Activated naive CD4-positive, alpha-beta T cell treated with anti-CD3 and anti-CD28 coated beads, Interleukin-2, amount 50 U/mL, for 24 hours (primary cell): ENCODE measurements around the gene CPM.

Experiments used
- H3K27ac Mint-ChIP-seq: one replicate; pipeline ENCODE4 v1.8.0; 2021; ENCODE audit warnings: mild to moderate bottlenecking, mixed read lengths
- H3K27me3 Mint-ChIP-seq: one replicate; pipeline ENCODE4 v1.8.0; 2021; ENCODE audit warnings: mixed read lengths
- H3K36me3 Mint-ChIP-seq: one replicate; pipeline ENCODE4 v1.8.0; 2021; ENCODE audit warnings: mixed read lengths
- H3K4me1 Mint-ChIP-seq: one replicate; pipeline ENCODE4 v1.8.0; 2021; ENCODE audit warnings: mixed read lengths
- H3K4me3 Mint-ChIP-seq: one replicate; pipeline ENCODE4 v1.8.0; 2021; ENCODE audit warnings: mild to moderate bottlenecking, mixed read lengths
- H3K9me3 Mint-ChIP-seq: one replicate; pipeline ENCODE4 v1.8.0; 2021; ENCODE audit warnings: mixed read lengths

The CPM gene

DNA sequence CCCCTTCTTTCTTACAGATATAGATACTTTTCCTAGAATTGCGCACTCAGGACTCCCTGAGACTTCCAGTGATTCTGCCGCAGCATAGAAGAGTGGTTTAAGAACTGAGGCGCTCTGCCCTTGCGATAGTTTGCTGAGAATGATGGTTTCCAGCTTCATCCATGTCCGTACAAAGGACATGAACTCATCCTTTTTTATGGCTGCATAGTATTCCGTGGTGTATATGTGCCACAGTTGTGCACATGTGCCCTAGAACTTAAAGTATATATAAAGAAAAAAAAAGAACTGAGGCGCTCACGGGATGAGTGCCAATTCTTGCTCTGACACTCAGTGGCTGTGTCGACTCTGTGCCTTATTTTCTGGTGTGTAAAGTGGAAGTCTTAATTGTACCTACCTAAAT lies 1.4 kb upstream of the CPM start:
- H3K4me3 Mint-ChIP-seq, result no peak overlapping the region
- no peaks in the 10 kb centered on the region for H3K9me3 Mint-ChIP-seq

DNA sequence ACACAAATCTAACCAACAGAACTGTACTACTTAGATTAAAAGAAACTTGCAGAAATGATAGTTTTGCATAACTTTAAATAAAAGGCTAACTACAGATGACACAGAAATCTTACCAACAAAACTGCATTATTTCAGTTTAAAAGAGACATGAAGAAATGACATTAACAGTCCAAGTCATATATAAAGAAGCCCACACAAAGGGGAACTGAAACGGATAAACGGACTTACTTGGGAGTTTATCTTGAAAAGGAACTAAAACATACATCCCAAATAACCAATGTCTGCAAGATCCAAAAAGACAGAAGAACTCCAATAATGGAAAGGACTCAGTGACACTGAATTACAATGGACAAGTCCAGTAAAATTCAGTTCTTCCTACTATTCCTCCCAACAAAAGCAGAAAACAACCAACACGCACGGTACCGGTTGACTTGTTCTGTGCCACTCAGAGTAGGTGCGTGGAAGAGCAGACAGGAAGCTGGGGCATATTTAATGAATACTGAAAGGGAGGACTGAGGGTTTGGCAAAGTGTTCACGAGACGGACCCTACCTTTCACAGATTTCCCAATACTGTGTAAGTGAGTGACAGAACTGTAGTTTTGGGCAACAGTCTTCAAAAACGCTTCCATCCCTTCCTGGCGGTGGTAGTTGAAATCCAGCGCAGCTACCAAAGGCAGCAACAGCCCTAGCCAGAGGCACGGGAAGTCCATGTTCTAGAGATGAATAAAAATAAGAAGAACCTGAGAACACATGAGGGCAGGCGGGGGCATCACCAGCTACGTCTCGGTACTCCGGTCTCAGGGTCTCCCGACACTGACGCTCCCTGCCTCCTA lies 627 bp downstream of the CPM start:
- Mint-ChIP-seq H3K27me3 (peaks cover 2% of the 10 kb centered on the region), H3K27ac (peak overlapping the region; percentile 43), H3K36me3 (peaks cover 9% of the 10 kb centered on the region), H3K9me3 (no peaks in the 10 kb centered on the region), H3K4me3 (peak overlapping the region; percentile 92), H3K4me1 (peaks cover 9% of the 10 kb centered on the region)

More for the DNA sequence above, 1.4 kb upstream of the CPM start:
- Mint-ChIP-seq H3K27me3 (peaks cover 2% of the 10 kb centered on the region), H3K4me1 (peaks cover 7% of the 10 kb centered on the region), H3K36me3 (peaks cover 4% of the 10 kb centered on the region), H3K27ac (no peak overlapping the region)

DNA sequence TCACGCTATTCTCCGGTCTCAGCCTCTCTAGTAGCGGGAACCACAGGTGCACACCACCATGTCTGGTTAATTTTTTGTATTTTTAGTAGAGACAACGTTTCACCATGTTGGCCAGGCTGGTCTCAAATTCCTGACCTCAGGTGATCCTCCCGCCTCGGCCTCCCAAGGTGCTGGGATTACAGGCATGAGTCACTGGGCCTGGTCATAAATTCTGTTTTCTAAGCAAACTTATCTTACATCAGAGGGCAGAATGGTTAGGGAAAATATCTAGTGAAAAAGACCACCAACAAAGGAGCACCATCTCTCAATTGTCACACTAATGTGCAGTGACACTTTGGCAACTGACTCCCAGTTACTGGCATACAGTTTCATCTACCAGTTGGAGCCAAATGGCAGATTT lies 2.8 kb downstream of the CPM start:
- Mint-ChIP-seq H3K4me3 (peak overlapping the region; percentile 65), H3K4me1 (peaks cover 9% of the 10 kb centered on the region), H3K9me3 (no peaks in the 10 kb centered on the region), H3K27me3 (no peaks in the 10 kb centered on the region), H3K36me3 (peaks cover 12% of the 10 kb centered on the region), H3K27ac (no peak overlapping the region)

DNA sequence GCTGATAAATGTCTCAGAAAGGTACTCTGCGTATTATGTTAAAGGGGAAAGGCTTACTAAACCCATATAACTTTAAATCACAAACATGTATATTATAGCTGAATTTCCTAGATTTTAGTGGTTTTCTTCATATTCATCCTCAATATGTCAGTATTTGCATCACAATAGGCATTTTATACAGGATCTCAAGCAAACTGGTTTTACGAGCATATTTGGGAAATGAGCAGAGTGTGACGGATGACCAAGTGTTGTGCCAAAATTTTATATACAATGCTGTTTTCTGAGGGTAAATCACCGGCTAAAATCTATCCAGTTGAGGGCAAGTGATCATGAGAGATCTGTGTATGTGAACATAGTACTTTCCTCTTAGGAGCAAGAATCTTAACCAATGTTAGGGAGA lies 8.4 kb downstream of the CPM start:
- no peaks in the 10 kb centered on the region for H3K27me3 Mint-ChIP-seq
- H3K27ac Mint-ChIP-seq, result no peak overlapping the region
- no peaks in the 10 kb centered on the region for H3K9me3 Mint-ChIP-seq
- no peak overlapping the region for H3K4me3 Mint-ChIP-seq
- peaks cover 4% of the 10 kb centered on the region for H3K4me1 Mint-ChIP-seq
- H3K36me3 Mint-ChIP-seq, result peaks cover 8% of the 10 kb centered on the region

DNA sequence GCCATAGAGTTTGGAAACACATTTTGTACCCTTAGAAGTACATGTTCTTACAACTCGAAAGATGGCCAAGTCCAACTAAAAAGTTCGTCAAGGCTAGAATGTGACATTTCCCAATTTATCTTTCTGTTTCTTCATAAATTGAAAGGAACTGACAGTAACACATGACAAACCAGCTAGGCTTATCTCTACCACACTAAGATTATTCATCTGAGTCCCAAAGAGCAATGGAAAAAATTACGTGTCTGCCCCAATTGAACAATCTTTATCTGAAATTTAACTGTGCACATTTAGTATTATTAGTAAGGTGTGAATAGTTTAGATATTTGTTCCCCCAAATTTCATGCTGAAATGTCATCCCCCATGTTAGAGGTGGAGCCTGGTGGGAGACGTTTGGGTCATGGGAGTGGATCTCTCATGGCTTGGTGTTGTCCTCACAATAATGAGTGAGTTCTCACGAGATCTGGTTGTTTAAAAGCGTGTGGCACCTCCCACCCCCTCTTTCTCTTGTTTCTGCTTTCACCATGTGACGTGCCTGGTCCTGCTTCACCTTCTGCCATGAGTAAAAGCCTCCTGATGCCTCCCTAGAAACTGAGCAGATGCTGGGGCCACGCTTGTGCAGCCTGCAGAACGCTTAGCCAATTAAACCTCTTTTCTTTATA lies 13.3 kb downstream of the CPM start:
- H3K4me1 Mint-ChIP-seq, result peaks cover 8% of the 10 kb centered on the region
- H3K27ac Mint-ChIP-seq, result no peak overlapping the region
- no peak overlapping the region for H3K4me3 Mint-ChIP-seq
- H3K36me3 Mint-ChIP-seq, result no peaks in the 10 kb centered on the region
- H3K9me3 Mint-ChIP-seq, result no peaks in the 10 kb centered on the region
- no peaks in the 10 kb centered on the region for H3K27me3 Mint-ChIP-seq

DNA sequence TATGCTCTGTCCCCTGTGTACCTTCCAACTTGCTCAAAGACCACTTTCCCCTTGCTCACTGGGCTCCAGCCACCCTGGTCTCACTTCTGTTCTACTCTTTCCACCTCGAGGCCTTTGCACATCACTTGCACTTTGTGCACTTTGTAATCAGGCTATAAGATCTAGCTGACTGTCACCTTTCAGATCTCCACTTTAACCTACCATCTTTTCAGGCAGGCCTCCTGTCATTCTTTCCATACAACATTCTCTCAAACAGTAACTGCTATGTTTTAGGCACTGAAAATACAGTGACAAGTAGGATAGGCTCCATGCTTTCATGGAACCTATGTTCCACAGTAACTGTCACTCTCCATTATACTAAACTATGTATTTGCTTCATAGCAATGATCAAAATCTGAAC lies 14.0 kb downstream of the CPM start:
- H3K27me3 Mint-ChIP-seq, result no peaks in the 10 kb centered on the region

DNA sequence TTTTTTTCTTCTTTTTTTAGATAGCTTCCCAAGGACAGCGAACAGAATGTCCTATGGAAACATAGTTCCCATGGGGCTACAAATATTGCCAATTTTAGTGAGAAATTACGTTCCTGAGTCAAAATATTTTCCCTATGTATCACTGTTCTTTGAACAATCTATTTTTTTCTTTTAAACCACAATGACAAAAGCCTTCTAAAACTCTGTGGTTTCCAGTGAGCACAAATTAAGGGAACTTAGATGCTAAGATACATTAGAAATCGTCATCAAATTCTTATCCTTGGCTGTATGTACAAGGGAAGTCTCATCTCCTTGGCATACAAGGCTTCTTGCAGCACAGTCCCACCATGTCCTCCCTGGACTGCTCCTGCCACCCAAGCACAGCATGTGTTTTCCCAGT lies 17.9 kb downstream of the CPM start:
- Mint-ChIP-seq H3K27ac (no peak overlapping the region), H3K9me3 (no peaks in the 10 kb centered on the region), H3K27me3 (no peaks in the 10 kb centered on the region), H3K4me1 (peaks cover 11% of the 10 kb centered on the region), H3K4me3 (no peak overlapping the region), H3K36me3 (peaks cover 3% of the 10 kb centered on the region)

More for the DNA sequence above, 14.0 kb downstream of the CPM start:
- H3K9me3 Mint-ChIP-seq, result no peaks in the 10 kb centered on the region
- H3K4me3 Mint-ChIP-seq, result no peak overlapping the region
- H3K27ac Mint-ChIP-seq, result no peak overlapping the region
- H3K4me1 Mint-ChIP-seq, result peaks cover 11% of the 10 kb centered on the region
- H3K36me3 Mint-ChIP-seq, result no peaks in the 10 kb centered on the region

DNA sequence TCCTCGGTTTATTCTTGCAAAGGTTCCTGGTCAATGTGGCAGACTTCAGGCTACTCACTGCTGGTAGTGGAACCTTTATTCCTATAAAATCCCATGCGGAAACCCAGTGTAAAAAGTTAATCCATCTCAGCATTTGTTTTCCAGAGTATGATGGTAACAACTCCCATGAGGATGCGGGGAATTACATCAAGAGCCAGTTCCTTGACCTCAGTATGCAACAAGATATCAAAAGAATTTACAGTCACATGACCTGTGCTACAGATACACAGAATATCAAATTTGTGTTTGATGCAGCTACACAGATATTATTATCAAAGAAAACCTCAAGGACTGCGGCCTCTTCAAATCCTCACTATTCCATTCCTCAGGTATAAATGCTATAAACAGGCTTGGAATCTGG lies 19.3 kb downstream of the CPM start:
- H3K36me3 Mint-ChIP-seq, result peaks cover 3% of the 10 kb centered on the region
- H3K27ac Mint-ChIP-seq, result no peak overlapping the region
- no peaks in the 10 kb centered on the region for H3K9me3 Mint-ChIP-seq
- no peaks in the 10 kb centered on the region for H3K27me3 Mint-ChIP-seq
- no peak overlapping the region for H3K4me3 Mint-ChIP-seq
- peaks cover 11% of the 10 kb centered on the region for H3K4me1 Mint-ChIP-seq

DNA sequence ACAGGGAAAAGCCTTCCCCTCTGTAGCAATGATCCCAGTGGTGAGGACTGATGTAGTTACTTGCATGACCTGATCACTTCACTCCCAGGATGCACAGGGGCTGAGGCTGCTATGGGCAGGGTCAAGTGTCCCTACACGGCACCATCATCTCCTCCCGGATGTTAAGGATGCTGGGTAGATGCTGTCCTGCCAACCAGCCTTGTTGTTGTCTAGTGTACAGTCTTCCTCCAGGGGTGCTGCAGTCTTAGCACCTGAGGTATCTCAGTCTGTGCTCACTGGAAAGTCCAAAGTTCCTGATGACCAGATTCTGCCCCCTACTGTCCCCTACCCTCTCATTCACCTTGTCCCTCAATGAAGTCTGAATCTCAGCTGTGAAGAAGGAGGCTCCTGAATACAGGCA lies 20.1 kb downstream of the CPM start:
- Mint-ChIP-seq H3K27ac (no peak overlapping the region), H3K4me1 (peaks cover 11% of the 10 kb centered on the region), H3K36me3 (peaks cover 4% of the 10 kb centered on the region), H3K27me3 (peaks cover 1% of the 10 kb centered on the region), H3K9me3 (no peaks in the 10 kb centered on the region), H3K4me3 (no peak overlapping the region)

DNA sequence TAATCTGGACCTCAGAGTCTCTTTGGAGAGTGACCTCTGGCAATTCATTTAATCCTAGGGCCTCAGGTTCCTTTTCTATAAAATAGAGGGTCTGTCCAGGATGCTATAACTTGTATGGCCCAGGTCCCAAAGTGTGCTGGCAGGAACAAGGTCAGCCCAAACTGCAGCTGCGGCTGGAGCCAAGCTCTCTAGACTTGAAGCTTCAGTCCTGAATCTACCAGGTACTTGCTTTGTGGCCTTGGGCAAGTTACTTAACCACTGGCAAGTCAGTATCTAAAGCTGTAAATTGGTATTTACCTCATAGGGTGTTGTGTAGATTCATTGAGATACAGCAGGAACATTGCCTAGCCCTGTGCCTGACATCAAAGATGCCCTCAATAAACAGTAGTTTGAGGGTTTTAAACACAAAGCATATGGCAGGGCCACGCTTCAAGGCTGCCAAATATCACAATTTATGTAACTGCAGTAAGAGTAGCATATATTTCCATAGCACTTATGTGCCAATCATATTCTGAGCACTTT lies 21.7 kb downstream of the CPM start:
- peaks cover 1% of the 10 kb centered on the region for H3K27me3 Mint-ChIP-seq
- H3K4me3 Mint-ChIP-seq, result no peak overlapping the region
- H3K4me1 Mint-ChIP-seq, result peaks cover 11% of the 10 kb centered on the region
- H3K36me3 Mint-ChIP-seq, result peaks cover 4% of the 10 kb centered on the region
- no peaks in the 10 kb centered on the region for H3K9me3 Mint-ChIP-seq
- no peak overlapping the region for H3K27ac Mint-ChIP-seq

DNA sequence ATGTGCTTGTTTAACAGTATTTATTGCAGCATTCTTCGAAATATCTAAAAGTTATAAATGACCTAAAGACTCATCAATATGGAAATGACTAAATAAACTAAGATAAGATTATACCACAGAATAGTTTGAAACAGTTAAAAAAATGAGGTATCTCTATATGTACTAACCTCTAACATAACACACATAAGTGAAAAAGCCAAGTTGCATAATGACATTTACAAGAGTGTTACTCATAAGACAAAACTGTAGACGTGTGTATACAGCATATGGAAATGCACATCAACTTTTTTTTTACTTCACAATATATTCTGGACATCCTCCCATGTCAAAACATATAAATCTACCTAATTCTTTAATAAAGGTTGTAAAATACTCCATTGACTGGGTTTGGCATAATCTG lies 22.8 kb downstream of the CPM start:
- no peaks in the 10 kb centered on the region for H3K9me3 Mint-ChIP-seq
- H3K27ac Mint-ChIP-seq, result no peak overlapping the region
- H3K4me1 Mint-ChIP-seq, result peaks cover 7% of the 10 kb centered on the region
- H3K4me3 Mint-ChIP-seq, result no peak overlapping the region
- H3K27me3 Mint-ChIP-seq, result peaks cover 1% of the 10 kb centered on the region
- peaks cover 4% of the 10 kb centered on the region for H3K36me3 Mint-ChIP-seq

DNA sequence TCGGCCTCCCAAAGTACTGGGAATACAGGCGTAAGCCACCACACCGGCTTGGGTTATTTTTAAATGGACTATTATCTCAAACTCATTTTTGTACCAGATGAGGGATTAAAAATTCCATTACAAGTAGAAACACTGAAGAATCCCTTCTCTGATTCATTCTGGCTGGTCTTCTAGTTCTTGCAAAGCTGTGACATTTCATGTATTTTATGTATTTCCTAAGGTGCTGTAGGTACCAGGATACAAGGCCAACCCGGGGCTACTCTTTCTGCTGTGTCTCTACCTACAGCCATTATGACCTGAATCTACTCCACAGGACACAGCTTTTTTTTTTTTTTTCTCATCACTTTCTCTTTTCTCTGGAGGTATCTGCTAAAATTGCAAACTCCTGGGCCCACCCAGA lies 24.9 kb downstream of the CPM start:
- Mint-ChIP-seq H3K27ac (no peak overlapping the region), H3K4me3 (no peak overlapping the region), H3K4me1 (peaks cover 5% of the 10 kb centered on the region), H3K9me3 (no peaks in the 10 kb centered on the region), H3K27me3 (peaks cover 1% of the 10 kb centered on the region), H3K36me3 (peaks cover 4% of the 10 kb centered on the region)

DNA sequence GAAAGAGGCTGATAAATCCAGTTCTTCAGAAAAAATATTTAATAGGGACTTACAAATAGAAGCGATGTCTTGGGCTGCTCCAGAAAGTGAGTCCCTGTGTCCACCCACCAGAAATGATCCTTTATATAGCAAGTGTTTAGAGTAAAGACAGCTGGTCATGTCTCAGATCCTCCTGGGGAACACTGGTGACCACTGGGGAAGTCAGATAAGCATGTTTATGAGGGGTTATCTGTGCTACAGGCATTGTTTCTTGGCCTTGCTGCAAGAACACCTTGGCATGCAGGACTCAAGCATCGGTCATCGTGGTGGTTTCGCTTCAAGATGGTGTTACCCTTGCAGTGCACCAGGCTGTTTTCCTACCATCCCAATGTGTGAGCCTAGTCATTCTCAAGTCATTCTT lies 27.2 kb downstream of the CPM start:
- Mint-ChIP-seq H3K9me3 (no peaks in the 10 kb centered on the region), H3K4me3 (no peak overlapping the region), H3K27ac (no peak overlapping the region), H3K27me3 (peaks cover 1% of the 10 kb centered on the region), H3K4me1 (peaks cover 5% of the 10 kb centered on the region), H3K36me3 (peaks cover 2% of the 10 kb centered on the region)

DNA sequence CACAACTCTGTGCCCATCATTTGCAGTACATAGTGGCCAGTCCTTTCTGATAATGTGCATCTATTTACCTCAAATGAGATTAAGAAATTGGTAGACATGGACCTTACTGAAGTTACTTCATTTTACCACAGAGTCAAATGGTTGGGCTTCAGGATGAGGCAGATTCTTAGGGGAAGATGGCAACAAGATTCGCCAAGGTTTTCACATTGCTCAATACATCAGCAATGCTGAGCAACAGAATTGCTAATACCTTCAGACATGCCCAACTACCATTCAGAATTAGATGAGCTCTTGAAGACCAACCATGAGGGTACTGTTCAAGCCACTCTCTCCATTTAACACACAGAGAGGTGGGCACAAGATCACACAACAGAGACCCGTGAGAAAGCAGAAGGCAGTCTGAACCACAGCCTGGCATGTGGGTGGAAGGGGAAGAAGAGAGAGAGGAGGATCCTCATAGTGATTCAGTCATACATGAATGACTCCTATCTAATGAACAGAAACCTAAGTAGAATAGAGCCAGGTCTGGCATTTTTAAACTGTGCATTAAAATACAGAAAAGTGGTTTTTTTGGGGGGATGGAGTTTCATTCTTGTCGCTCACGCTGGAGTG lies 28.5 kb downstream of the CPM start:
- no peak overlapping the region for H3K4me3 Mint-ChIP-seq
- no peaks in the 10 kb centered on the region for H3K9me3 Mint-ChIP-seq
- peaks cover 5% of the 10 kb centered on the region for H3K4me1 Mint-ChIP-seq
- peaks cover 1% of the 10 kb centered on the region for H3K27me3 Mint-ChIP-seq
- peaks cover 4% of the 10 kb centered on the region for H3K36me3 Mint-ChIP-seq
- H3K27ac Mint-ChIP-seq, result peak overlapping the region; percentile 49

DNA sequence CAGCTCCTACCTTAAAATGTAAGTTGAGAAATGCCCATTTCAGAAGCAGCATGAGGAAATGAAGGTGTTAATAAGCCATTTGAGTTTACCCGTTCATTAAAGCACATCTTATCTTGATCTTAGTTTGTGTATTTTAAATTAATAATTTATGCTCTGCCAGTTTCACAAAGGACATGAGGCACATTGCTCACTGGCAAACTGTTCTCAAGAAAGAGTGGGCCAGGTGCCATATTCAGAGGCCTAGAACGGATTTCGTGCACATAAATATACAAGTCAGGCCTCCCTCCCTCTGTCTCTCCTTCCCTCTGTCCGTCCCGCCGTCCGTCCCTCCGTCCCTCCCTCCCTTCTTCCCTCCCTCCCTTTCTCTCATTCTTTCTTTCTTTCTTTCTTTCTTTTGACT lies 29.5 kb downstream of the CPM start:
- H3K27me3 Mint-ChIP-seq, result peaks cover 1% of the 10 kb centered on the region
- no peak overlapping the region for H3K27ac Mint-ChIP-seq
- H3K9me3 Mint-ChIP-seq, result no peaks in the 10 kb centered on the region
- H3K4me3 Mint-ChIP-seq, result no peak overlapping the region
- peaks cover 5% of the 10 kb centered on the region for H3K4me1 Mint-ChIP-seq
- H3K36me3 Mint-ChIP-seq, result peaks cover 5% of the 10 kb centered on the region

DNA sequence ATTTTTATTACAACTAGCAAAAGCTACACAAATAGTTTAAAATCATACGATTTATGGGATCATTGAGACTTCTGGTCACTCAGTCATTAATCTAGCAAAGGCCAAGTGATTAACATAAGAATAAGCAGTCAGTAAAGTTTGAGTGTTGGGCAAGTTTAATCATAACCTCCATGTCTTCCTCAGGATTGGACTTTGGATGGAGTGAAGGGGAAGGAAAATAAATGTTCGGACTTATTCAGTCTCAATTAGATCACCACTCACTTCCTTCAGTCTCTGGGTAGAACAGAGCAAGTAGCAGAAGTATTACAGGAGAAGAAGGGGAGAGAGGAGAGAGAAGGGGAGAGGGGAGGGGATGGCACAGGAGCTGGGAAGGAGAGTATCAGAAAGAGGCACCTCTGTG lies 31.4 kb downstream of the CPM start:
- Mint-ChIP-seq H3K27me3 (no peaks in the 10 kb centered on the region), H3K36me3 (peaks cover 6% of the 10 kb centered on the region), H3K9me3 (no peaks in the 10 kb centered on the region), H3K4me3 (no peak overlapping the region), H3K27ac (no peak overlapping the region), H3K4me1 (peaks cover 5% of the 10 kb centered on the region)
